Mesenchymal stem cell (in vitro differentiated cells and primary cell): ENCODE results near the gene EEF1B2.

Experiments used
- DNase-seq: peaks from one replicate; pipeline ENCODE4 v3.0.0-alpha.2; 2013
- H2AFZ ChIP-seq: one replicate; pipeline ENCODE4 v1.6.1; 2013; ENCODE audit warnings: low read depth, mild to moderate bottlenecking, control low read depth, inconsistent platforms, low read length, moderate library complexity
- H2AK5ac ChIP-seq: 2 replicates; pipeline ENCODE4 v1.6.1; 2013; ENCODE audit warnings: low read length, moderate library complexity, mild to moderate bottlenecking, inconsistent platforms; ENCODE audit not compliant: severe bottlenecking
- H2BK120ac ChIP-seq: one replicate; pipeline ENCODE4 v1.6.1; 2013; ENCODE audit warnings: low read depth, mild to moderate bottlenecking, inconsistent platforms, low read length, moderate library complexity
- H2BK12ac ChIP-seq, 2 experiments: one replicate each; pipeline ENCODE4 v1.6.1; 2013; ENCODE audit warnings: inconsistent platforms in 2 of 2, low read length in 2 of 2, mild to moderate bottlenecking in 2 of 2, moderate library complexity in 2 of 2, control low read depth in 1 of 2
- H2BK15ac ChIP-seq: one replicate; pipeline ENCODE4 v1.6.1; 2013; ENCODE audit warnings: mild to moderate bottlenecking, low read depth, inconsistent platforms; ENCODE audit not compliant: poor library complexity, severe bottlenecking
- H2BK5ac ChIP-seq: 2 replicates; pipeline ENCODE4 v1.6.1; 2013; ENCODE audit warnings: low read depth, mild to moderate bottlenecking, low read length, control low read depth, inconsistent platforms; ENCODE audit not compliant: poor library complexity, severe bottlenecking
- H3K14ac ChIP-seq, 2 experiments: one replicate each; pipeline ENCODE4 v1.6.1; 2013; ENCODE audit warnings: inconsistent platforms in 2 of 2, low read length in 2 of 2, control low read depth in 1 of 2, mild to moderate bottlenecking in 1 of 2, moderate library complexity in 1 of 2
- H3K18ac ChIP-seq, 2 experiments: one replicate each; pipeline ENCODE4 v1.6.1; 2013; ENCODE audit warnings: inconsistent platforms in 2 of 2, low read length in 2 of 2, control low read depth in 1 of 2, low read depth in 1 of 2, mild to moderate bottlenecking in 1 of 2
- H3K23ac ChIP-seq, 2 experiments: one replicate each; pipeline ENCODE4 v1.6.1; 2013; ENCODE audit warnings: inconsistent platforms in 2 of 2, low read length in 2 of 2, mild to moderate bottlenecking in 2 of 2, moderate library complexity in 2 of 2, control low read depth in 1 of 2
- H3K27ac ChIP-seq: 2 replicates; pipeline ENCODE4 v1.5.1; 2013; ENCODE audit warnings: mild to moderate bottlenecking, moderate library complexity, low read length, control low read depth, inconsistent platforms; ENCODE audit not compliant: poor library complexity, severe bottlenecking
- H3K27me3 ChIP-seq, 2 experiments: 2 replicates each; pipeline versions ENCODE4 v1.6.1 to v1.7.0; 2013; ENCODE audit warnings: low read length in 2 of 2, mild to moderate bottlenecking in 2 of 2, moderate library complexity in 2 of 2, control low read depth in 1 of 2, inconsistent platforms in 1 of 2; ENCODE audit not compliant: control insufficient read depth in 1 of 2, insufficient read depth in 1 of 2
- H3K36me3 ChIP-seq, 2 experiments: 2 replicates each; pipeline versions ENCODE4 v1.6.1 to v1.7.0; 2013; ENCODE audit warnings: low read length in 2 of 2, control low read depth in 1 of 2, inconsistent platforms in 1 of 2, low read depth in 1 of 2, mild to moderate bottlenecking in 1 of 2; ENCODE audit not compliant: insufficient read depth in 2 of 2, control insufficient read depth in 1 of 2
- H3K4ac ChIP-seq, 2 experiments: one replicate each; pipeline ENCODE4 v1.6.1; 2013; ENCODE audit warnings: inconsistent platforms in 2 of 2, low read length in 2 of 2, mild to moderate bottlenecking in 2 of 2, moderate library complexity in 2 of 2, control low read depth in 1 of 2, low read depth in 1 of 2
- H3K4me1 ChIP-seq: 2 replicates; pipeline ENCODE4 v1.6.1; 2013; ENCODE audit warnings: low read depth, low read length, control low read depth; ENCODE audit not compliant: control insufficient read depth, insufficient read depth
- H3K4me2 ChIP-seq: 2 replicates; pipeline ENCODE4 v1.6.1; 2013; ENCODE audit warnings: low read length, mild to moderate bottlenecking, inconsistent platforms; ENCODE audit not compliant: poor library complexity, severe bottlenecking
- H3K4me3 ChIP-seq, 2 experiments: 2 replicates each; pipeline versions ENCODE4 v1.5.1 to v1.7.0; 2013; ENCODE audit warnings: low read length in 2 of 2, mild to moderate bottlenecking in 2 of 2, control low read depth in 1 of 2, low read depth in 1 of 2; ENCODE audit not compliant: insufficient read depth in 1 of 2
- H3K79me1 ChIP-seq: replicated peaks from 2 replicates; pipeline ENCODE4 v1.6.1; 2013; ENCODE audit warnings: mild to moderate bottlenecking, control low read depth, low read length, inconsistent platforms; ENCODE audit not compliant: poor library complexity, severe bottlenecking
- H3K9ac ChIP-seq: 2 replicates; pipeline ENCODE4 v1.7.0; 2013; ENCODE audit warnings: mild to moderate bottlenecking, low read length, moderate library complexity
- H3K9me3 ChIP-seq: 2 replicates; pipeline ENCODE4 v1.7.0; 2013; ENCODE audit warnings: mild to moderate bottlenecking, low read length; ENCODE audit not compliant: control insufficient read depth
- H4K8ac ChIP-seq: one replicate; pipeline ENCODE4 v1.6.1; 2013; ENCODE audit warnings: inconsistent platforms, mild to moderate bottlenecking, low read length, moderate library complexity
- H4K91ac ChIP-seq: one replicate; pipeline ENCODE4 v1.6.1; 2013; ENCODE audit warnings: mild to moderate bottlenecking, low read length, inconsistent platforms
- WGBS: methylation state at CpG from one replicate; pipeline ENCODE4 v1.1.7; 2013; ENCODE audit warnings: mixed read lengths; 5-methylcytosine and 5-hydroxymethylcytosine counted together

Gene EEF1B2

GRCh38 chr2:206193671-206194357, 34.1 kb downstream of the EEF1B2 start:
- no peak overlapping the region for H3K23ac ChIP-seq
- H3K9me3 ChIP-seq, result no peaks in the 10 kb centered on the region
- H3K4ac ChIP-seq, result no peak overlapping the region
- no peak overlapping the region for H2BK12ac ChIP-seq
- H2BK120ac ChIP-seq, result no peak overlapping the region
- no peak overlapping the region for H3K4me2 ChIP-seq
- H3K27me3 ChIP-seq, result peaks cover 0 to 6% of the 10 kb centered on the region in 2 experiments
- H3K9ac ChIP-seq, result no peak overlapping the region
- H3K14ac ChIP-seq, result no peak overlapping the region
- no peak overlapping the region for H2AFZ ChIP-seq
- H3K4me1 ChIP-seq, result no peaks in the 10 kb centered on the region
- no peak for DNase-seq
- H3K36me3 ChIP-seq, result no peaks in the 10 kb centered on the region
- no peak overlapping the region for H3K4me3 ChIP-seq
- H2BK5ac ChIP-seq, result no peak overlapping the region
- H2BK15ac ChIP-seq, result no peak overlapping the region
- H3K27ac ChIP-seq, result no peak overlapping the region
- no peaks in the 10 kb centered on the region for H3K79me1 ChIP-seq
- H4K91ac ChIP-seq, result no peak overlapping the region
- no peak overlapping the region for H3K18ac ChIP-seq
- WGBS, result 87% methylated on average over 2 of the region's 2 CpGs
- no peak overlapping the region for H4K8ac ChIP-seq
- H2AK5ac ChIP-seq, result no peak overlapping the region

- H2AK5ac ChIP-seq, result no peak overlapping the region
- H2AFZ ChIP-seq, result no peak overlapping the region
- no peak overlapping the region for H3K4me2 ChIP-seq
- no peak overlapping the region for H3K4ac ChIP-seq
- no peak overlapping the region for H3K14ac ChIP-seq
- H2BK5ac ChIP-seq, result no peak overlapping the region
- no peaks in the 10 kb centered on the region for H3K36me3 ChIP-seq
- H4K8ac ChIP-seq, result no peak overlapping the region
- H3K4me3 ChIP-seq, result no peak overlapping the region
- H4K91ac ChIP-seq, result no peak overlapping the region
- no CpG with 5 or more reads among the region's 1 CpG for WGBS
- no peak overlapping the region for H2BK120ac ChIP-seq
- no peak overlapping the region for H3K27ac ChIP-seq
- no peak overlapping the region for H3K23ac ChIP-seq
- H3K4me1 ChIP-seq, result no peaks in the 10 kb centered on the region
- H2BK12ac ChIP-seq, result no peak overlapping the region
- H3K18ac ChIP-seq, result no peak overlapping the region
- H3K9me3 ChIP-seq, result no peaks in the 10 kb centered on the region
- no peaks in the 10 kb centered on the region for H3K27me3 ChIP-seq
- no peak overlapping the region for H3K9ac ChIP-seq
- no peaks in the 10 kb centered on the region for H3K79me1 ChIP-seq
- no peak overlapping the region for H2BK15ac ChIP-seq
- no peak for DNase-seq
Observed at GRCh38 chr2:206198677-206199076, 39.0 kb downstream of the EEF1B2 start.

GRCh38 chr2:206201075-206201848, 41.6 kb downstream of the EEF1B2 start:
- Histone ChIP-seq H2AFZ (no peak overlapping the region), H3K18ac (no peak overlapping the region), H3K4ac (no peak overlapping the region), H3K9ac (no peak overlapping the region), H3K23ac (no peak overlapping the region), H3K36me3 (no peaks in the 10 kb centered on the region), H4K8ac (no peak overlapping the region), H3K4me2 (no peak overlapping the region), H2AK5ac (no peak overlapping the region), H3K9me3 (no peaks in the 10 kb centered on the region), H4K91ac (no peak overlapping the region), H2BK5ac (no peak overlapping the region), H3K4me1 (no peaks in the 10 kb centered on the region), H2BK120ac (no peak overlapping the region), H3K14ac (no peak overlapping the region), H3K27ac (no peak overlapping the region), H3K27me3 (no peaks in the 10 kb centered on the region), H3K79me1 (no peaks in the 10 kb centered on the region), H2BK12ac (no peak overlapping the region), H2BK15ac (no peak overlapping the region), H3K4me3 (no peak overlapping the region)
- DNase-seq, result no peak
- WGBS, result 81% methylated on average over 5 of the region's 5 CpGs

GRCh38 chr2:206202446-206202845, 42.8 kb downstream of the EEF1B2 start:
- Histone ChIP-seq H3K4me3 (no peak overlapping the region), H2AFZ (no peak overlapping the region), H3K18ac (no peak overlapping the region), H3K9ac (no peak overlapping the region), H2BK120ac (no peak overlapping the region), H4K8ac (no peak overlapping the region), H3K14ac (no peak overlapping the region), H2BK5ac (no peak overlapping the region), H3K79me1 (no peaks in the 10 kb centered on the region), H3K27ac (no peak overlapping the region), H3K36me3 (no peaks in the 10 kb centered on the region), H2BK12ac (no peak overlapping the region), H3K4ac (no peak overlapping the region), H2BK15ac (no peak overlapping the region), H2AK5ac (no peak overlapping the region), H3K4me1 (no peaks in the 10 kb centered on the region), H3K4me2 (no peak overlapping the region), H3K23ac (no peak overlapping the region), H4K91ac (no peak overlapping the region), H3K27me3 (no peaks in the 10 kb centered on the region), H3K9me3 (no peaks in the 10 kb centered on the region)
- DNase-seq, result no peak
- WGBS, result 99% methylated on average over 16 of the region's 16 CpGs
